Fibroblast of lung (primary cell): ENCODE measurements around the gene ASAP2. TPM values are rescaled to one million over a fixed set of nuclear protein-coding genes. Genes with fewer than 3 reads are reported as not detected.

Experiments used
- DNase-seq, 2 donors: peaks; one replicate each; pipeline versions ENCODE4 v3.0.0 to v3.0.0-alpha.2; 2010; ENCODE audit warnings: low read depth in 2 of 2
- H2AFZ ChIP-seq: 2 replicates; pipeline ENCODE4 v1.5.1; 2012; ENCODE audit warnings: low read length, control low read depth, inconsistent platforms
- H3K27ac ChIP-seq: 2 replicates; pipeline ENCODE4 v1.5.1; 2011; ENCODE audit warnings: low read length, control low read depth; ENCODE audit not compliant: insufficient read depth
- H3K27me3 ChIP-seq: 2 replicates; pipeline ENCODE4 v1.5.1; 2011; ENCODE audit warnings: mild to moderate bottlenecking, low read length; ENCODE audit not compliant: control insufficient read depth, insufficient read depth
- H3K36me3 ChIP-seq: 2 replicates; pipeline ENCODE4 v1.5.1; 2011; ENCODE audit warnings: low read length; ENCODE audit not compliant: control insufficient read depth, insufficient read depth
- H3K4me1 ChIP-seq: 2 replicates; pipeline ENCODE4 v1.5.1; 2011; ENCODE audit warnings: low read length; ENCODE audit not compliant: control insufficient read depth, insufficient read depth; ENCODE audit errors: extremely low read depth
- H3K4me2 ChIP-seq: 2 replicates; pipeline ENCODE4 v1.5.1; 2011; ENCODE audit warnings: low read length, control low read depth; ENCODE audit not compliant: insufficient read depth; ENCODE audit errors: extremely low read depth
- H3K4me3 ChIP-seq, 4 experiments: fragments of 200-600 bp in 1 of 4; sonication (generic) in 1 of 4; replicated peaks in 1 of 4; 2 replicates each; pipeline ENCODE4 v1.5.1; 2011 to 2016; ENCODE audit warnings: low read length in 4 of 4, low read depth in 3 of 4, mild to moderate bottlenecking in 3 of 4, control low read depth in 2 of 4, inconsistent platforms in 1 of 4, mixed read lengths in 1 of 4; ENCODE audit not compliant: insufficient read depth in 1 of 4; ENCODE audit errors: control extremely low read depth in 1 of 4
- H3K79me2 ChIP-seq: 2 replicates; pipeline ENCODE4 v1.5.1; 2012; ENCODE audit warnings: mild to moderate bottlenecking, low read length, inconsistent platforms; ENCODE audit not compliant: control insufficient read depth, insufficient read depth
- H3K9ac ChIP-seq: 2 replicates; pipeline ENCODE4 v1.5.1; 2011; ENCODE audit warnings: mild to moderate bottlenecking, low read length, control low read depth; ENCODE audit not compliant: insufficient read depth
- H3K9me3 ChIP-seq: 2 replicates; pipeline ENCODE4 v1.5.1; 2012; ENCODE audit warnings: low read depth, low read length; ENCODE audit not compliant: control insufficient read depth, insufficient read depth
- H4K20me1 ChIP-seq: 2 replicates; pipeline ENCODE4 v1.5.1; 2011; ENCODE audit warnings: low read length; ENCODE audit not compliant: control insufficient read depth, insufficient read depth; ENCODE audit errors: extremely low read depth
- EZH2 ChIP-seq: IDR thresholded peaks from 2 replicates; pipeline ENCODE4 v1.5.1; 2012; ENCODE audit warnings: low read length, control low read depth, mild to moderate bottlenecking; ENCODE audit errors: missing control alignments
- polyA plus RNA-seq, 2 donors: library from polyadenylated mRNA; depleted of rRNA in 1 of 2; stranded (reverse) in 1 of 2; unstranded in 1 of 2; fragments of >200 nt; gene quantifications; 2 replicates each; pipeline ENCODE4 v1.2.1, GENCODE V29; 2011 to 2012; ENCODE audit warnings: missing spikeins in 1 of 2
- total RNA-seq: library from RNA; depleted of rRNA; stranded (reverse); fragments of >200 nt; gene quantifications from 2 replicates; pipeline ENCODE4 v1.2.1, GENCODE V29; 2014
- TF ChIP-seq, protein P1 (sequence below), 2 donors: IDR thresholded peaks in 1 of 2; conservative IDR thresholded peaks in 1 of 2; 1 replicate in 1 of 2; 2 replicates in 1 of 2; pipeline ENCODE4 v1.5.1; 2011 to 2012; ENCODE audit warnings: low read length in 2 of 2, control low read depth in 1 of 2, inconsistent platforms in 1 of 2, low read depth in 1 of 2, mild to moderate bottlenecking in 1 of 2

ASAP2 gene
- total and polyA plus RNA-seq, 2 donors (not counting 1 experiment from before 2014, with no cell fraction given), result 19.2 to 19.9 TPM

DNA sequence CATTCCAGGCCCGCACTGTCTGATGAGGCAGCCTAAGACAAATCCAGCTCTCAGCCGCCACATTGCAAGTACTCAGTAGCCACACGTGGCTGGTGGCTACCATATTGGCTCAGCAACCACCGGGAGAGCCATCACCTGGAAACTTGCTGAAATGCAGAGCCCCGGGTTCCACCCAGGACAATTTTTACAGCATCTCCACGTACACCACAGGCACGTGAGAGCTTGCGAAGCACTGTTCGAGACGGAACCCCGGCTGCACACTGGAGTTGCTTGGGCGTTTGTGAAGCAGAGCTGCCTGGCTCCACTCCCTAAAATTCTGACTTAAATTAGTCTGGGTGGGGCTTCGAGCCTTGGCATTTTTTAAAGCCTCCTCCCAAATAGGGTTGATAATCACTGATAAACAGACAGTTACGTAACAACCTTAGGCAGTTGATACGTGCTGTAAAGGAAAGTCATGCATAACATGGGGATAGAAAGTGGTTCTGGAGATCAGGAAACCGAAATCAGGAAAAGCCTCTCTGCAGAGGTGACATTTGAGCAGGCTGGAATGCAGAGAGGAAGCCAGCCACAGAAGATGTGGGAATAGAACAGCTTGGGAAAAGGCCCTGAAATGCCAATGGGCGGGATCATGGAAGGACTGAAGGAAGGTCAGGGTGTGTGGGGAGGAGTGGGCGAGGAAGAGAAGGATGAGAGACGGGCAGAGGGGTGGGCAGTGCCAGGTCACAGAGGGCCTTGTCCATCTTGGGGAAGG, 6.2 kb downstream of the ASAP2 start:
- DNase-seq, result no peak
- no peak overlapping the region for H2AFZ ChIP-seq
- peaks cover 13% of the 10 kb centered on the region for H3K4me1 ChIP-seq
- no peaks in the 10 kb centered on the region for H3K27me3 ChIP-seq
- H3K79me2 ChIP-seq, result peaks cover 75% of the 10 kb centered on the region
- H3K27ac ChIP-seq, result no peak overlapping the region
- no peak overlapping the region for H3K4me3 ChIP-seq
- no peak for TF ChIP-seq EZH2
- TF ChIP-seq, protein P1, sequence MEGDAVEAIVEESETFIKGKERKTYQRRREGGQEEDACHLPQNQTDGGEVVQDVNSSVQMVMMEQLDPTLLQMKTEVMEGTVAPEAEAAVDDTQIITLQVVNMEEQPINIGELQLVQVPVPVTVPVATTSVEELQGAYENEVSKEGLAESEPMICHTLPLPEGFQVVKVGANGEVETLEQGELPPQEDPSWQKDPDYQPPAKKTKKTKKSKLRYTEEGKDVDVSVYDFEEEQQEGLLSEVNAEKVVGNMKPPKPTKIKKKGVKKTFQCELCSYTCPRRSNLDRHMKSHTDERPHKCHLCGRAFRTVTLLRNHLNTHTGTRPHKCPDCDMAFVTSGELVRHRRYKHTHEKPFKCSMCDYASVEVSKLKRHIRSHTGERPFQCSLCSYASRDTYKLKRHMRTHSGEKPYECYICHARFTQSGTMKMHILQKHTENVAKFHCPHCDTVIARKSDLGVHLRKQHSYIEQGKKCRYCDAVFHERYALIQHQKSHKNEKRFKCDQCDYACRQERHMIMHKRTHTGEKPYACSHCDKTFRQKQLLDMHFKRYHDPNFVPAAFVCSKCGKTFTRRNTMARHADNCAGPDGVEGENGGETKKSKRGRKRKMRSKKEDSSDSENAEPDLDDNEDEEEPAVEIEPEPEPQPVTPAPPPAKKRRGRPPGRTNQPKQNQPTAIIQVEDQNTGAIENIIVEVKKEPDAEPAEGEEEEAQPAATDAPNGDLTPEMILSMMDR (conservative IDR thresholded peaks at IDR 0.05 in 1 of 2, IDR thresholded peaks at IDR 0.05 in 1 of 2; ENCODE audit: low read depth in 1 of 2, low read length in 2 of 2), result no peak
- no peaks in the 10 kb centered on the region for H3K9me3 ChIP-seq
- H3K4me2 ChIP-seq, result peak overlapping the region; percentile 45
- no peaks in the 10 kb centered on the region for H3K36me3 ChIP-seq
- no peak overlapping the region for H3K9ac ChIP-seq
- H4K20me1 ChIP-seq, result no peaks in the 10 kb centered on the region

DNA sequence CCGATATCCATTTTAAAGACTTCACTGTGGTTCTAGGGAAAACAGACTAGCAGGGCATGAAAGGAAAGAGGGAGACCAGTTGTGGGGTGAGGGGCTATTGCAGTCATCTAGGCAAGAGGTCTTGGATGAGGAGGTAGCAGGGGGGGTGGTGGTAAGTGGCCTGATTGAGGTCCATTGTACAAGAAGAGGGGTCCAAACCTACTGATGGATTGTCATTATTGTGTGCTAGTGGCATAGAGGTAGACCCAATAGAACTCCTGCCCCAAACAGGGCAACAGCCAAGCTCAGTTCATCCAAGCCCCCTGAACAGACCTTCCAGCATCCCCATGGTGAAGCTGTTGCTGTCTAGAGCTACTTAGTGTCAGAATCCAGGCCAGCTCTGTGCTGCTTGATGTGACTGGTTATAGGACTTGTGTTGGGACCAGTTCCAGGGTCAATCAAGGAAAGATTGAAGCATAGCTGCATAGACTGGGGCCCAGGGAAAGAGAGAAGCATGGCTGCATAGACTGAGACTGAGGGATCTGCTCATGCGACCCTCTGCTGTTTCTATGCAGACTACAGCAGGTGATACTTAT, 7.0 kb downstream of the ASAP2 start:
- Histone ChIP-seq H4K20me1 (no peaks in the 10 kb centered on the region), H3K27me3 (no peaks in the 10 kb centered on the region), H3K4me1 (peaks cover 13% of the 10 kb centered on the region), H3K79me2 (peaks cover 76% of the 10 kb centered on the region), H3K27ac (no peak overlapping the region), H3K4me3 (no peak overlapping the region), H3K9me3 (no peaks in the 10 kb centered on the region), H3K4me2 (no peak overlapping the region), H3K9ac (no peak overlapping the region), H3K36me3 (no peaks in the 10 kb centered on the region), H2AFZ (no peak overlapping the region)
- TF ChIP-seq EZH2, result no peak
- TF ChIP-seq, protein P1 (conservative IDR thresholded peaks at IDR 0.05 in 1 of 2, IDR thresholded peaks at IDR 0.05 in 1 of 2; ENCODE audit: low read depth in 1 of 2, low read length in 2 of 2), result no peak
- DNase-seq, result no peak

DNA sequence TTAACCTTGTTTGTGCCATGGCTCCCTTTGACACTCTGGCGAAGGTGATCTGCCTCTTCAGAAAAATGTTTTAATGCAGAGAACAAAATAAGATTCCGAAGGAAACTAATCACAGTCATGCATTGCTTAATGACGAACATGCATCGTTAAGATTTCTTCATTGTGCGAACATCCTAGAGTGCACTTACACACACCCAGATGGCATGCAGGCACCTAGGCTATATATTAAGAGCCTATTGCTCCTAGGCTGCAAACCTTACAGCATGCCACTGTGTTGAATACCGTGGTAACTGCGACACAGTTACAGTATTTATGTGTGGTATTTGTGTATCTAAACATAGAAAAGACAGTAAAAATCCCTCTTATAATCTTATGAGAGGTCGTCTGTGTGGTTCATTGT, 8.3 kb downstream of the ASAP2 start:
- Histone ChIP-seq H2AFZ (no peak overlapping the region), H3K27me3 (no peaks in the 10 kb centered on the region), H3K4me2 (no peak overlapping the region), H3K36me3 (no peaks in the 10 kb centered on the region), H4K20me1 (no peaks in the 10 kb centered on the region), H3K4me1 (peaks cover 14% of the 10 kb centered on the region), H3K4me3 (no peak overlapping the region), H3K9ac (no peak overlapping the region), H3K27ac (no peak overlapping the region), H3K9me3 (no peaks in the 10 kb centered on the region), H3K79me2 (peaks cover 79% of the 10 kb centered on the region)
- no peak for TF ChIP-seq EZH2
- DNase-seq, result no peak
